ENCODE data around the gene CFAP221.

Gene CFAP221

DNA sequence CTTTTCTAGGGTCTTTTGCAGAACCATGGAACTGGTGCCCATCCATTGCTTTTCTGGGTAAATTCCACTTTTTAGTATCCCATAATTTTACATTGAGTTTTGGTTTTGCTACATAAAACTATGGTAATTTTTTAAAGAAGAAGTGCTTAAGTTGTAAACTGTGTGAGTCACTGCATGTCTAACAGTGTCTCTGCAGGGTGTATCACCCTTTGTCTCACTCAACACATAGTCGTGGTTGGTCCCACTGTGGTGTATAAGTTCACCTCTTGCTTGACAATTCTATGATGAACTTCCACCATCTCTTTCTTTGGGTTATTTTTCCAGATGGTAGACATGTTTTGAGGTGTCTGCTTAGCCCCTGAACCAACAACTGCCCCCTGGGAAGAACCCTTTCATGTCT lies 30.4 kb upstream of the CFAP221 start:
- DNase-seq (ENCODE audit: low read depth) = no peak
- H3K4me3 ChIP-seq (ENCODE audit: low read depth, low read length) = no peak overlapping the region
- TF ChIP-seq, protein P1, sequence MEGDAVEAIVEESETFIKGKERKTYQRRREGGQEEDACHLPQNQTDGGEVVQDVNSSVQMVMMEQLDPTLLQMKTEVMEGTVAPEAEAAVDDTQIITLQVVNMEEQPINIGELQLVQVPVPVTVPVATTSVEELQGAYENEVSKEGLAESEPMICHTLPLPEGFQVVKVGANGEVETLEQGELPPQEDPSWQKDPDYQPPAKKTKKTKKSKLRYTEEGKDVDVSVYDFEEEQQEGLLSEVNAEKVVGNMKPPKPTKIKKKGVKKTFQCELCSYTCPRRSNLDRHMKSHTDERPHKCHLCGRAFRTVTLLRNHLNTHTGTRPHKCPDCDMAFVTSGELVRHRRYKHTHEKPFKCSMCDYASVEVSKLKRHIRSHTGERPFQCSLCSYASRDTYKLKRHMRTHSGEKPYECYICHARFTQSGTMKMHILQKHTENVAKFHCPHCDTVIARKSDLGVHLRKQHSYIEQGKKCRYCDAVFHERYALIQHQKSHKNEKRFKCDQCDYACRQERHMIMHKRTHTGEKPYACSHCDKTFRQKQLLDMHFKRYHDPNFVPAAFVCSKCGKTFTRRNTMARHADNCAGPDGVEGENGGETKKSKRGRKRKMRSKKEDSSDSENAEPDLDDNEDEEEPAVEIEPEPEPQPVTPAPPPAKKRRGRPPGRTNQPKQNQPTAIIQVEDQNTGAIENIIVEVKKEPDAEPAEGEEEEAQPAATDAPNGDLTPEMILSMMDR (IDR thresholded peaks at IDR 0.05; ENCODE audit: insufficient read depth, low read depth, low read length, missing control alignments) = no peak

DNA sequence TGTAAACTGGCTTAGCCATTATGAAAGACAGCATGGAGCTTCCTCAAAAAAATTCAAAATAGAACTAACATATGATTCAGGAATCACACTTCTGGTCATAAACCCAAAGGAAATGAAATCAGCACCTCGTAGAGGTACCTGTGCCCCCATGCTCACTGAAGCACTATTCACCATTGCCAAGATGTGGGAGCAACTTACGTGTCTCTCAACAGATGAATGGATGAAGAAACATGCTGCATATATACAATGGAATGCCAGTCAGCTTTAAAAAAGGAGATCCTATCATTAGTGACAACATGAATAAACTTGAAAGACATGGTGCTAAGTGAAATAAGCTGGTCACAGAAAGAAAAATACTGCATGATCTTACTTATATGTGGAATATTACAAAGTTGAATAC lies 28.1 kb upstream of the CFAP221 start:
- DNase-seq (ENCODE audit: low read depth) = no peak
- no peak overlapping the region for H3K4me3 ChIP-seq (ENCODE audit: low read depth, low read length)
- TF ChIP-seq, protein P1 (IDR thresholded peaks at IDR 0.05; ENCODE audit: insufficient read depth, low read depth, low read length, missing control alignments) = no peak

DNA sequence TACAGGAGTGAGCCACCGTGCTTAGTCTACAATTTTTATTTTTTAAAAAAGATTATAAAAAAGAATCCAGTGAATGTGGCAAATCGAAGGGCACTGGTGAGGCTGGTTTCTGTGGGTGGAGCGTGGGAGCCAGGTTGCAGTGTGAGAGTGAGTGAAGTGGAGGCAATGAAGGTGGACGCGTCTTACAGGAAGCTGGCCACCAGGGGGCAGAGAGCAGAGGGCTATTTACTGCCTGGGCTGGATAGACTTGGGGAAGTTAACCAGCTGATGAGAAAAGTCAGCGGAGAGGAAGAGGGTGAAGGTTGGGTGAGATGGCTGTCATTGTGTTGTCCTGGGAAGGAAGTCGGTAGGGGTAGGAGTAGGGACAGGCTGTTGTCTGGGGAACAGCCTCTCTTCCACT lies 26.8 kb upstream of the CFAP221 start:
- peak; percentile 67 for DNase-seq (ENCODE audit: low read depth)
- TF ChIP-seq, protein P1 (IDR thresholded peaks at IDR 0.05; ENCODE audit: insufficient read depth, low read depth, low read length, missing control alignments) = peak; percentile 79
- H3K4me3 ChIP-seq (ENCODE audit: low read depth, low read length) = no peak overlapping the region

DNA sequence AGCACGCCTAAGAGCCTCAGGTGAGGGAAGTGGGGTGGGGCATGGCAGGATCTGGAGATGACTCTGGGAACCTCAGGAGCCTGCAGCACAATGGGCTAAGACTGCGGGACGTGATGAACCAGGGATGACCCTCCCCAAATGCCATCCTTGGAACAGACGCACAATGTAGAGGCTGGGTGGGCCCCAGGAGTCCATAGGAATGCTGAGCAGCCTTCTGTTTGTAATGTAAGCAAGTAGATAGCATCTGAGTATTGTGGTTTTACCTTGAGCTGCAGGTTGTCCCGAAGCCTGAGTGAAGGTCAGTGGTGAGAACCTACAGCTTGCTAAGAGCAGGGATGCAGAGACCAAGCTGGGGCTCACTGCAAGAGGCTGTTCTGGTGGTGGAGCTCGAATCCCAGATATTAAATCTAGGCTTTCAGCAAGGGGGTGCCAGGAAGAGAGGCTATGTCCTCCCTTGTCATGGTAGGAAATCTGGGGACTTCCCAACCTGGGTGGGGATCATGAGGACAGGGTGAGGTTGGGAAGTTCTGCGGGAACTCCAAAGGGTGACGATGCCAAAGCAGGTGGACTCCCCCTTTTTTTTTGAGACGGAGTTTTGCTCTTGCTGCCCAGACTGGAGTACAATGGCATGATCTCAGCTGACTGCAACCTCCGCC lies 25.7 kb upstream of the CFAP221 start:
- no peak overlapping the region for H3K4me3 ChIP-seq (ENCODE audit: low read depth, low read length)
- peak; percentile 3 for DNase-seq (ENCODE audit: low read depth)
- TF ChIP-seq, protein P1 (IDR thresholded peaks at IDR 0.05; ENCODE audit: insufficient read depth, low read depth, low read length, missing control alignments) = no peak

DNA sequence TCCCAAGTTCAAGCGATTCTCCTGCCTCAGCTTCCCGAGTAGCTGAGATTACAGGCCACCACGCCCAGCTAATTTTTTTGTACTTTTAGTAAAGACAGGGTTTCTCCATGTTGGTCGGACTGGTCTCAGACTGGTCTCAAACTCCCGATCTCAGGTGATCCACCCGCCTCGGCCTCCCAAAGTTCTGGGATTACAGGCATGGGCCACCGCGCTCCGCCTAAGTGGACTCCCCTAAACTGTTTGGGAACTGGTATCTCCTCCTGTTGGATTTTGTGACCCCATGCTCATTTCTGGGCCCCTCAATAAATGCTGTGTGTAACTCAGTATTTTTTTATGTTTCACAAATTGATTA lies 25.2 kb upstream of the CFAP221 start:
- no peak for DNase-seq (ENCODE audit: low read depth)
- H3K4me3 ChIP-seq (ENCODE audit: low read depth, low read length) = no peak overlapping the region
- TF ChIP-seq, protein P1 (IDR thresholded peaks at IDR 0.05; ENCODE audit: insufficient read depth, low read depth, low read length, missing control alignments) = no peak

DNA sequence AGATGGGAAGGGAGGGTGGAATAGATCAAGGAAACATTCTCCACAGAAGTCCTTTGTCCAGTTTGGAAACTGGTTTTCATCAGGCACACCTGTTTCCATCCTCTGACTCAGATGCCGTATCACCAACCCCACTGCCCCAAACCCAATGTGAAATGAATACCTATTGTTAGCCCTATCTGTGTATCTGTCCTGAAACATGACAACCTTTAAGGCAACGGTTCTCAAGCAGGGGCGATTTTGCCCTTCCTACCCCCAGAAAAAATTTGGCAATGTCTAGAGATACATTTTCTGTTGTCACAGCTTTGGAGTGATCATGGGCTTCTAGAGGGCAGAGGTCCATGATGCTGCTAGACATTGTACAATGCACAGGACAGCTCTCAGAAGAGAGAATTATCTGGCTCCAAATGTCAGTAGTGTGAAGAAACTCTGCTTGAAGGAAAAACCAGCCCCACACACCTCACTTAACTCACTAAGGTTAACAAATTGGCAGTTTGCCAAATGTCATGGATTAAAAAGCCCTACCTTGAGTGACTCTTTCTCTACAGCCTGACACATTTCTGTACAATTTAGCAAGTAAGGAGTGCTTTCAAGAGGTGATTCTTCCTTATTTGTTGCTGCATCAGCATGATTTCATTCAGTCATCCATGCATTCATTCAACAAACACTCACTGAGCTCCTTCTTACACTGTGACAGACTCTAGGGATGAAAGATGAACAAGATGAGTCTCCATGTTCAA lies 23.4 kb upstream of the CFAP221 start:
- DNase-seq (ENCODE audit: low read depth) = no peak
- no peak overlapping the region for H3K4me3 ChIP-seq (ENCODE audit: low read depth, low read length)
- TF ChIP-seq, protein P1 (IDR thresholded peaks at IDR 0.05; ENCODE audit: insufficient read depth, low read depth, low read length, missing control alignments) = no peak

Data from GM12865 (cell line).